Hepatocyte (in vitro differentiated cells): ENCODE results near the gene ANKRD33. TPM values are rescaled to one million over a fixed set of nuclear protein-coding genes. Genes with fewer than 3 reads are reported as not detected.
A peak's percentile ranks its signal among the peaks of the same experiment; 100 is the strongest.

Source experiments
- DNase-seq: peaks from one replicate; pipeline ENCODE4 v3.0.0-alpha.2; 2016; ENCODE audit warnings: low spot score
- H2AFZ ChIP-seq: fragments of 200-600 bp; sonication (generic); 2 replicates; pipeline ENCODE4 v1.6.0; 2016; ENCODE audit warnings: antibody characterized with exemption, mild to moderate bottlenecking
- H3K27ac ChIP-seq: fragments of 200-600 bp; sonication (generic); 2 replicates; pipeline ENCODE4 v1.5.1; 2016; ENCODE audit warnings: mild to moderate bottlenecking
- H3K27me3 ChIP-seq: fragments of 200-600 bp; sonication (generic); 2 replicates; pipeline ENCODE4 v1.6.1; 2016
- H3K36me3 ChIP-seq: fragments of 200-600 bp; sonication (generic); replicated peaks from 2 replicates; pipeline ENCODE4 v1.5.1; 2016; ENCODE audit warnings: low read depth; ENCODE audit not compliant: insufficient read depth
- H3K4me1 ChIP-seq: fragments of 200-600 bp; sonication (generic); 2 replicates; pipeline ENCODE4 v1.5.1; 2016; ENCODE audit warnings: mild to moderate bottlenecking, moderate library complexity; ENCODE audit not compliant: insufficient read depth
- H3K4me2 ChIP-seq: fragments of 200-600 bp; sonication (generic); 2 replicates; pipeline ENCODE4 v1.6.0; 2016
- H3K4me3 ChIP-seq: fragments of 200-600 bp; sonication (generic); 2 replicates; pipeline ENCODE4 v1.5.1; 2016; ENCODE audit warnings: mild to moderate bottlenecking
- H3K79me2 ChIP-seq: fragments of 200-600 bp; sonication (generic); 2 replicates; pipeline ENCODE4 v1.6.0; 2017; ENCODE audit warnings: mild to moderate bottlenecking
- H3K9me2 ChIP-seq: fragments of 200-600 bp; sonication (generic); replicated peaks from 2 replicates; pipeline ENCODE4 v1.6.0; 2017; ENCODE audit warnings: mild to moderate bottlenecking; ENCODE audit not compliant: insufficient read depth
- H3K9me3 ChIP-seq: fragments of 200-600 bp; sonication (generic); 2 replicates; pipeline ENCODE4 v1.5.1; 2016; ENCODE audit warnings: low read depth, mild to moderate bottlenecking
- H4K20me1 ChIP-seq: fragments of 200-600 bp; sonication (generic); 2 replicates; pipeline ENCODE4 v1.6.0; 2016; ENCODE audit warnings: mild to moderate bottlenecking; ENCODE audit not compliant: insufficient read depth, poor library complexity, severe bottlenecking
- EZH2 ChIP-seq: fragments of 200-600 bp; sonication (generic); IDR thresholded peaks from 2 replicates; pipeline ENCODE4 v1.6.1; 2016; ENCODE audit warnings: antibody characterized with exemption, mild to moderate bottlenecking, borderline replicate concordance
- EZH2phosphoT487 ChIP-seq: fragments of 200-600 bp; sonication (generic); IDR thresholded peaks from one replicate; pipeline ENCODE4 v1.6.1; 2018; ENCODE audit warnings: antibody characterized with exemption, mild to moderate bottlenecking, low read depth, moderate library complexity; ENCODE audit not compliant: unreplicated experiment, severe bottlenecking
- WGBS: methylation state at CpG from one replicate; pipeline ENCODE4 v1.1.6; 2016; ENCODE audit warnings: low lambda C conversion rate; ENCODE audit errors: missing lambda C conversion rate; 5-methylcytosine and 5-hydroxymethylcytosine counted together
- polyA plus RNA-seq: library from polyadenylated mRNA; unstranded; fragments of >200 nt; fragmentation: Nextera tagmentation; extraction: Ambion mirVana; gene quantifications from 2 replicates; pipeline ENCODE4 v1.2.1, GENCODE V29; 2016
- total RNA-seq: library from RNA; depleted of rRNA; stranded (reverse); fragments of >200 nt; gene quantifications from 2 replicates; pipeline ENCODE4 v1.2.3, GENCODE V29; 2014
- TF ChIP-seq, protein P1 (sequence below): fragments of 200-600 bp; sonication (generic); IDR thresholded peaks from 2 replicates; pipeline ENCODE4 v1.5.1; 2016; ENCODE audit warnings: antibody characterized with exemption, mild to moderate bottlenecking; ENCODE audit not compliant: poor library complexity

The ANKRD33 gene
- total and polyA plus RNA-seq, 2 experiments from 2014 or later, result 0.12 TPM; not detected in 1

GRCh38 chr12:51846271-51846691 is 41.6 kb upstream of the ANKRD33 start:
- Histone ChIP-seq H3K9me3 (no peaks in the 10 kb centered on the region), H3K79me2 (peaks cover 42% of the 10 kb centered on the region), H3K4me3 (peak overlapping the region; percentile 67), H3K4me2 (peak overlapping the region; percentile 96), H3K27ac (peak overlapping the region; percentile 77), H3K9me2 (no peaks in the 10 kb centered on the region), H3K36me3 (no peaks in the 10 kb centered on the region), H2AFZ (no peak overlapping the region), H4K20me1 (peaks cover 5% of the 10 kb centered on the region), H3K27me3 (no peaks in the 10 kb centered on the region), H3K4me1 (peaks cover 26% of the 10 kb centered on the region)
- no peak for DNase-seq
- TF ChIP-seq EZH2phosphoT487, result no peak
- TF ChIP-seq, protein P1, sequence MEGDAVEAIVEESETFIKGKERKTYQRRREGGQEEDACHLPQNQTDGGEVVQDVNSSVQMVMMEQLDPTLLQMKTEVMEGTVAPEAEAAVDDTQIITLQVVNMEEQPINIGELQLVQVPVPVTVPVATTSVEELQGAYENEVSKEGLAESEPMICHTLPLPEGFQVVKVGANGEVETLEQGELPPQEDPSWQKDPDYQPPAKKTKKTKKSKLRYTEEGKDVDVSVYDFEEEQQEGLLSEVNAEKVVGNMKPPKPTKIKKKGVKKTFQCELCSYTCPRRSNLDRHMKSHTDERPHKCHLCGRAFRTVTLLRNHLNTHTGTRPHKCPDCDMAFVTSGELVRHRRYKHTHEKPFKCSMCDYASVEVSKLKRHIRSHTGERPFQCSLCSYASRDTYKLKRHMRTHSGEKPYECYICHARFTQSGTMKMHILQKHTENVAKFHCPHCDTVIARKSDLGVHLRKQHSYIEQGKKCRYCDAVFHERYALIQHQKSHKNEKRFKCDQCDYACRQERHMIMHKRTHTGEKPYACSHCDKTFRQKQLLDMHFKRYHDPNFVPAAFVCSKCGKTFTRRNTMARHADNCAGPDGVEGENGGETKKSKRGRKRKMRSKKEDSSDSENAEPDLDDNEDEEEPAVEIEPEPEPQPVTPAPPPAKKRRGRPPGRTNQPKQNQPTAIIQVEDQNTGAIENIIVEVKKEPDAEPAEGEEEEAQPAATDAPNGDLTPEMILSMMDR, result no peak
- no peak for TF ChIP-seq EZH2
- 64% methylated on average over 15 of the region's 15 CpGs for WGBS

DNA sequence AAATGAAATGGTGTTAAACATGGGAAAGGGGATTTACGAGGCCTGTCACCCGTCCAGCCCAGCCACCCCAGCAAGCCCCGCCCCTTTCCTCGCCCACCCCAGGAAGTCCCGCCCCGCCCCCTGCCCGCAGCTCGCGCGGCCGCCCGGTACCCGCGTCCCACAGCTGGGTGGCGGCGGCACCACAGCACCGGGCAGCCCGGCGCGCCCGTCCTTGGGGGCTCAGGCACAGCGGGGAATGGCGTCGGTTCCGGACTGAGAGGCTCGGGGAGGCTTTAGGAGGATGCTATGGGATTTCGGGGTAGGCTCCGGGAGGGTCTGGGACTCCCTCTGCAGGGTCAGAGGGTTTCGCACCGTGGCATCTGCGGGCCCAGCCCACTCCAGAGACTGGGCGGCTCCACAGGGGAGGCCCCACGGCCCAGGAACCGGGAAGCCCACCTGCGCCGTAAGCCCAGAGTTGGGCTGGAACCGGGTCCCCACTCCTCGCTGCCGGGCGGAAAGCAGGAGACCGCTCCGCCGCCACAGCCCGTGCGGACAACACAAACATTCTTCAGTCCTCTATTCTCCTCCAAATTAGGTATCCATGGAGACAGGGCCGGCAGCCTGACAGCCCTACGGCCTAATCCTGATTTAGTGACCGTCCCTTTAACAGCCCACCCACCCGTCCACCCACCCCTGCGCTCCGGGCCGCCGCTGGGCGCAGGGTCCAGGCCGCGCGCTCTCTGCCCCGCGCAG is 40.8 kb upstream of the ANKRD33 start:
- 2% methylated on average over 38 of the region's 59 CpGs for WGBS
- peak overlapping the region; percentile 84 for H2AFZ ChIP-seq
- TF ChIP-seq EZH2phosphoT487 (no peak), EZH2 (no peak)
- TF ChIP-seq, protein P1, result no peak
- no peaks in the 10 kb centered on the region for H3K9me3 ChIP-seq
- H3K79me2 ChIP-seq, result peaks cover 35% of the 10 kb centered on the region
- H3K36me3 ChIP-seq, result no peaks in the 10 kb centered on the region
- no peaks in the 10 kb centered on the region for H3K27me3 ChIP-seq
- peak overlapping the region; percentile 67 for H3K4me3 ChIP-seq
- peak; percentile 84 for DNase-seq
- H3K4me2 ChIP-seq, result peak overlapping the region; percentile 96
- peaks cover 18% of the 10 kb centered on the region for H3K4me1 ChIP-seq
- H4K20me1 ChIP-seq, result peaks cover 5% of the 10 kb centered on the region
- H3K27ac ChIP-seq, result peak overlapping the region; percentile 78
- no peaks in the 10 kb centered on the region for H3K9me2 ChIP-seq

DNA sequence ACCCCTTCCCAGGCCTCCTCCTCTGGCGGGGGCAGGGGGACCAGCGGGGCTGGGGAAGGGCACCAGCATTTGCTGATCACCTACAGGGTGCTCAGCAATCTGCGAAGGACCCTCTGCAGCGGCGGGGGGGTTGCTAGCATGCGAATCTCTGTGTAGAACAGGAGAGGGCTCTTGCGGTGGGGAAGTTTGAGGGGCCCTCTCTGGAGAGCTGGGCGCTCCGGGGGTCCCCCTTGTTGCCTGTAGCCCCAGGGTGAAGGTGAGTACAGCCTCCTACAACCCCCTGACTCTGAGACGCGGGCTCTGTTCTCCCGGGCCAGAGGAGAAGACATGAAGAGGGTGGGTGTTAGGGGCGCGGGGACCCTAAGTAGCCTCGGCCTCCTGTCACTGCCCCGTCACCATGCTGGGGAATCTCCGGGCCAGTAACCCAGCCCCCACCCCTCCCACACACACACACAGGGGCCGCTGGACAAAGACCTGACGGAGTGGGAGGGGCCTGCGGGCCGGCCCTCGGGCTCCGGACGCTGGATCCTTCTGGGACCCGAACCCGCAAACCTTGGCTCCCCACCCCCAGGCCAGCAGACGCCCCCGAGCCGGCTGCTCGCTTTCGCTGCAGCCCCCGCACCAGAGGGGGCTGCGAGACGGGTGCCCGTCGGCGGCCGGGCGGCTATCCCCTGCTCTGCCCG is 40.1 kb upstream of the ANKRD33 start:
- Histone ChIP-seq H3K9me2 (no peaks in the 10 kb centered on the region), H3K27ac (peak overlapping the region; percentile 78), H2AFZ (peak overlapping the region; percentile 84), H4K20me1 (peaks cover 5% of the 10 kb centered on the region), H3K27me3 (no peaks in the 10 kb centered on the region), H3K4me3 (peak overlapping the region; percentile 67), H3K9me3 (no peaks in the 10 kb centered on the region), H3K4me1 (peaks cover 17% of the 10 kb centered on the region), H3K79me2 (peaks cover 28% of the 10 kb centered on the region), H3K36me3 (no peaks in the 10 kb centered on the region), H3K4me2 (peak overlapping the region; percentile 96)
- TF ChIP-seq, protein P1, result no peak
- no peak for TF ChIP-seq EZH2phosphoT487
- TF ChIP-seq EZH2, result no peak
- WGBS, result 1% methylated on average over 16 of the region's 40 CpGs
- peak; percentile 70 for DNase-seq
